H9 (cell line): ENCODE data around the gene DLX6. TPM values are rescaled to one million over a fixed set of nuclear protein-coding genes. Genes with fewer than 3 reads are reported as not detected.
A peak's percentile ranks its signal among the peaks of the same experiment; 100 is the strongest.

Experiments used
- DNase-seq: peaks from one replicate; pipeline ENCODE4 v3.0.0-alpha.2; 2017
- H2AFZ ChIP-seq: one replicate; pipeline ENCODE4 v1.6.1; 2013; ENCODE audit warnings: mild to moderate bottlenecking, low read length, control low read depth, moderate library complexity
- H2AK5ac ChIP-seq: 2 replicates; pipeline ENCODE4 v1.6.1; 2013; ENCODE audit warnings: low read length, control low read depth, mixed read lengths; ENCODE audit not compliant: insufficient read length
- H2BK120ac ChIP-seq: one replicate; pipeline ENCODE4 v1.6.1; 2013; ENCODE audit warnings: low read depth, mild to moderate bottlenecking, low read length, control low read depth, inconsistent platforms; ENCODE audit not compliant: poor library complexity, severe bottlenecking
- H2BK12ac ChIP-seq: 2 replicates; pipeline ENCODE4 v1.6.1; 2013; ENCODE audit warnings: low read length, control low read depth, mixed read lengths, low read depth; ENCODE audit not compliant: insufficient read length
- H2BK15ac ChIP-seq: 2 replicates; pipeline ENCODE4 v1.6.1; 2013; ENCODE audit warnings: low read depth, low read length, control low read depth
- H2BK20ac ChIP-seq: one replicate; pipeline ENCODE4 v1.6.1; 2013; ENCODE audit warnings: low read depth, mild to moderate bottlenecking, low read length, control low read depth, inconsistent platforms; ENCODE audit not compliant: poor library complexity, severe bottlenecking
- H2BK5ac ChIP-seq: 2 replicates; pipeline ENCODE4 v1.6.1; 2013; ENCODE audit warnings: low read length, control low read depth, mixed read lengths; ENCODE audit not compliant: insufficient read length
- H3K14ac ChIP-seq: 2 replicates; pipeline ENCODE4 v1.6.1; 2013; ENCODE audit warnings: low read length, control low read depth; ENCODE audit not compliant: insufficient read depth
- H3K18ac ChIP-seq: 2 replicates; pipeline ENCODE4 v1.6.1; 2013; ENCODE audit warnings: low read depth, mild to moderate bottlenecking, mixed read lengths, low read length, control low read depth; ENCODE audit not compliant: insufficient read length
- H3K23ac ChIP-seq: 2 replicates; pipeline ENCODE4 v1.6.1; 2013; ENCODE audit warnings: low read length, control low read depth, mixed read lengths, low read depth; ENCODE audit not compliant: insufficient read length
- H3K23me2 ChIP-seq: 2 replicates; pipeline ENCODE4 v1.6.1; 2013; ENCODE audit warnings: low read depth, mild to moderate bottlenecking, mixed read lengths, low read length, control low read depth; ENCODE audit not compliant: insufficient read length, poor library complexity, severe bottlenecking
- H3K27ac ChIP-seq: 2 replicates; pipeline ENCODE4 v1.5.1; 2013; ENCODE audit warnings: low read length, control low read depth, mixed read lengths, low read depth; ENCODE audit not compliant: insufficient read length
- H3K27me3 ChIP-seq: 2 replicates; pipeline ENCODE4 v1.6.1; 2013; ENCODE audit warnings: low read length, control low read depth, inconsistent platforms; ENCODE audit not compliant: insufficient read depth
- H3K4ac ChIP-seq: 2 replicates; pipeline ENCODE4 v1.6.1; 2013; ENCODE audit warnings: low read depth, mild to moderate bottlenecking, control low read depth, inconsistent platforms, low read length, moderate library complexity
- H3K4me1 ChIP-seq: 2 replicates; pipeline ENCODE4 v1.6.1; 2013; ENCODE audit warnings: low read length, control low read depth, inconsistent platforms; ENCODE audit not compliant: insufficient read depth
- H3K4me2 ChIP-seq: 2 replicates; pipeline ENCODE4 v1.6.1; 2013; ENCODE audit warnings: low read length, control low read depth, mixed read lengths; ENCODE audit not compliant: insufficient read length, insufficient read depth
- H3K56ac ChIP-seq: 2 replicates; pipeline ENCODE4 v1.6.1; 2013; ENCODE audit warnings: low read depth, mild to moderate bottlenecking, mixed read lengths, low read length, control low read depth; ENCODE audit not compliant: insufficient read length
- H3K79me1 ChIP-seq: 2 replicates; pipeline ENCODE4 v1.6.1; 2013; ENCODE audit warnings: low read depth, mild to moderate bottlenecking, moderate library complexity, low read length, control low read depth, inconsistent platforms; ENCODE audit not compliant: insufficient read depth, poor library complexity, severe bottlenecking
- H3K79me2 ChIP-seq: 2 replicates; pipeline ENCODE4 v1.6.1; 2013; ENCODE audit warnings: low read length, control low read depth, inconsistent platforms; ENCODE audit not compliant: insufficient read depth
- H3K9ac ChIP-seq: 2 replicates; pipeline ENCODE4 v1.6.1; 2013; ENCODE audit warnings: low read length, control low read depth, mixed read lengths; ENCODE audit not compliant: insufficient read length; ENCODE audit errors: extremely low read depth
- H3K9me3 ChIP-seq: one replicate; pipeline ENCODE4 v1.6.1; 2013; ENCODE audit warnings: low read depth, low read length, inconsistent platforms; ENCODE audit not compliant: control insufficient read depth
- H3T11ph ChIP-seq: one replicate; pipeline ENCODE4 v1.6.1; 2013; ENCODE audit warnings: mild to moderate bottlenecking, low read length, control low read depth, inconsistent platforms
- H4K20me1 ChIP-seq: one replicate; pipeline ENCODE4 v1.6.1; 2013; ENCODE audit not compliant: control insufficient read depth, insufficient read length, insufficient read depth
- H4K5ac ChIP-seq: 2 replicates; pipeline ENCODE4 v1.6.1; 2013; ENCODE audit warnings: low read depth, mild to moderate bottlenecking, mixed read lengths, low read length, control low read depth; ENCODE audit not compliant: insufficient read length
- H4K8ac ChIP-seq: replicated peaks from 2 replicates; pipeline ENCODE4 v1.6.1; 2013; ENCODE audit warnings: low read length, control low read depth, mixed read lengths, low read depth; ENCODE audit not compliant: insufficient read length
- H4K91ac ChIP-seq: 2 replicates; pipeline ENCODE4 v1.6.1; 2013; ENCODE audit warnings: low read depth, mild to moderate bottlenecking, moderate library complexity, mixed read lengths, low read length, control low read depth; ENCODE audit not compliant: insufficient read length
- H3K27ac Mint-ChIP-seq, 3 experiments: 2 replicates in 2 of 3; 3 replicates in 1 of 3; pipeline ENCODE4 v1.8.0; 2020 to 2021; ENCODE audit warnings: mixed read lengths in 3 of 3, mild to moderate bottlenecking in 1 of 3, moderate library complexity in 1 of 3
- H3K27me3 Mint-ChIP-seq: 2 replicates; pipeline ENCODE4 v1.8.0; 2021; ENCODE audit warnings: low read depth, mild to moderate bottlenecking, moderate library complexity, mixed read lengths
- H3K36me3 Mint-ChIP-seq, 3 experiments: 2 replicates in 2 of 3; 3 replicates in 1 of 3; pipeline ENCODE4 v1.8.0; 2020 to 2021; ENCODE audit warnings: low read depth in 3 of 3, mixed read lengths in 3 of 3; ENCODE audit not compliant: insufficient read depth in 1 of 3
- H3K4me1 Mint-ChIP-seq, 2 experiments: 2 replicates each; pipeline ENCODE4 v1.8.0; 2020; ENCODE audit warnings: mixed read lengths in 2 of 2
- H3K4me3 Mint-ChIP-seq, 2 experiments: 2 replicates in 1 of 2; 3 replicates in 1 of 2; pipeline ENCODE4 v1.8.0; 2020 to 2021; ENCODE audit warnings: mild to moderate bottlenecking in 2 of 2, mixed read lengths in 2 of 2, moderate library complexity in 1 of 2
- H3K9me3 Mint-ChIP-seq, 2 experiments: 2 replicates in 1 of 2; 3 replicates in 1 of 2; pipeline ENCODE4 v1.8.0; 2020; ENCODE audit warnings: mild to moderate bottlenecking in 2 of 2, mixed read lengths in 2 of 2, moderate library complexity in 1 of 2
- CTCF ChIP-seq: fragments of 200-600 bp; sonication (generic); conservative IDR thresholded peaks from 3 replicates; pipeline ENCODE4 v1.8.0; 2021; ENCODE audit warnings: antibody characterized with exemption, mild to moderate bottlenecking
- WGBS: extraction: QIAGEN DNeasy Blood & Tissue Kit; methylation state at CpG from one replicate; pipeline ENCODE4 v1.1.7; 2013; ENCODE audit warnings: missing lambda C conversion rate, low lambda C conversion rate, mixed read lengths; ENCODE audit not compliant: insufficient read length; ENCODE audit errors: extremely low coverage; 5-methylcytosine and 5-hydroxymethylcytosine counted together
- total RNA-seq: library from RNA; stranded (reverse); gene quantifications from 2 replicates; pipeline ENCODE4 v1.2.1, GENCODE V29; 2021

DLX6 gene
- total RNA-seq, 1 experiment from 2014 or later: 0.24 TPM

GRCh38 chr7:97004247-97005182, 838 bp upstream of the DLX6 start:
- no peak overlapping the region for H4K91ac ChIP-seq
- no peak overlapping the region for H3K14ac ChIP-seq
- peaks cover 44 to 57% of the 10 kb centered on the region in 2 experiments for H3K4me1 Mint-ChIP-seq
- H4K8ac ChIP-seq: no peak overlapping the region
- H3K27ac Mint-ChIP-seq: no peak overlapping the region
- H3K27me3 ChIP-seq: peaks cover 84% of the 10 kb centered on the region
- no peaks in the 10 kb centered on the region for H3K9me3 ChIP-seq
- no peak overlapping the region for H3K56ac ChIP-seq
- no CpG with 5 or more reads among the region's 20 CpGs for WGBS
- no peak overlapping the region for H2AFZ ChIP-seq
- TF ChIP-seq CTCF: no peak
- H2BK5ac ChIP-seq: no peak overlapping the region
- H3T11ph ChIP-seq: no peak overlapping the region
- no peak overlapping the region for H4K5ac ChIP-seq
- no peaks in the 10 kb centered on the region; the same call in 1 of the 2 replicates for H3K4me1 ChIP-seq
- no peak overlapping the region for H3K18ac ChIP-seq
- no peak for DNase-seq
- H3K4me3 Mint-ChIP-seq: peak overlapping the region in 1 of 2 experiments; percentile 91; a peak in 3 of 5 replicates
- peaks cover 5% of the 10 kb centered on the region for H4K20me1 ChIP-seq
- no peak overlapping the region for H2BK120ac ChIP-seq
- no peaks in the 10 kb centered on the region for H3K79me1 ChIP-seq
- H2AK5ac ChIP-seq: no peak overlapping the region
- no peaks in the 10 kb centered on the region for H3K36me3 Mint-ChIP-seq
- no peak overlapping the region for H3K9ac ChIP-seq
- peaks cover 98% of the 10 kb centered on the region for H3K27me3 Mint-ChIP-seq
- H2BK12ac ChIP-seq: no peak overlapping the region
- H3K4me2 ChIP-seq: peak overlapping the region; percentile 63
- no peak overlapping the region for H3K23ac ChIP-seq
- H3K79me2 ChIP-seq: no peaks in the 10 kb centered on the region
- H3K4ac ChIP-seq: no peak overlapping the region
- peaks cover 9% of the 10 kb centered on the region for H3K23me2 ChIP-seq
- peaks cover under 1 to 9% of the 10 kb centered on the region in 2 experiments; a peak in 3 of 5 replicates for H3K9me3 Mint-ChIP-seq
- no peak overlapping the region for H3K27ac ChIP-seq
- no peak overlapping the region for H2BK15ac ChIP-seq
- H2BK20ac ChIP-seq: no peak overlapping the region
